Stimulated activated naive B cell treated with anti-CD40 and anti-IgM and Interleukin-4, amounts not matched to agents 10 μg/mL and 1 μg/mL and 100 μg/mL, for 72 hours (primary cell): ENCODE data around the gene IGSF11.
"Not testable (repeated sequence)": the region's sequence is repeated elsewhere in the genome, so short reads cannot be mapped to it uniquely, and the experiment has no call there.

Experiments
- ATAC-seq, 2 donors: fragments of 150-1000 bp; cut with Tn5 transposase; replicated peaks; 2 replicates each; pipeline ENCODE4 v1.10.0; 2021; ENCODE audit warnings: moderate library complexity in 1 of 2
- DNase-seq: peaks from one replicate; pipeline ENCODE4 v3.0.0; 2021
- H3K27ac Mint-ChIP-seq: one replicate; pipeline ENCODE4 v1.8.0; 2022; ENCODE audit warnings: mild to moderate bottlenecking, mixed read lengths
- H3K27me3 Mint-ChIP-seq, 2 donors: one replicate each; pipeline ENCODE4 v1.8.0; 2022; ENCODE audit warnings: mixed read lengths in 2 of 2
- H3K36me3 Mint-ChIP-seq, 2 donors: one replicate each; pipeline ENCODE4 v1.8.0; 2022; ENCODE audit warnings: mixed read lengths in 2 of 2, mild to moderate bottlenecking in 1 of 2
- H3K4me1 Mint-ChIP-seq, 2 donors: one replicate each; pipeline ENCODE4 v1.8.0; 2022; ENCODE audit warnings: mixed read lengths in 2 of 2, mild to moderate bottlenecking in 1 of 2
- H3K4me3 Mint-ChIP-seq, 2 donors: one replicate each; pipeline ENCODE4 v1.8.0; 2022; ENCODE audit warnings: mild to moderate bottlenecking in 2 of 2, mixed read lengths in 2 of 2, moderate library complexity in 1 of 2
- H3K9me3 Mint-ChIP-seq, 2 donors: one replicate each; pipeline ENCODE4 v1.8.0; 2022; ENCODE audit warnings: mixed read lengths in 2 of 2, mild to moderate bottlenecking in 1 of 2

Gene IGSF11

DNA sequence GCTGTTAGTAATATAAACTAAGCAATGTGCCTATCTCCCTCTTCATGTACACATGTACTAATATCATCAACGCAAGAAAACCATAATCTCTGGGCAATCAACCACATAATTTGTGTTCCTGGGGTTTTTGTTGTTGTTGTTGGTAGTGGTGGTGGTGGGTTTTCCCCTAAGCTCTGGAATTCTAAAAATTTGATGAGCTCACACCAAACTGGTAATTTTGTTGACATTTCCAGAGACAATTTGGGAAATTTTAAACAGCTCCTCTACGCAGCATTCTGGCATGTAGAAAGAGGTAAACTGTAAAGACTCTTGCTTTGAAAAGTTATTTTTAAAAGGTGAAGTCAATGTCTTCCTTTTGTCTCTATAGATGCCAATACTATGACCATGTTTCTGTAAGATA is 126.7 kb downstream of the IGSF11 start:
- Mint-ChIP-seq H3K9me3 (no peaks in the 10 kb centered on the region), H3K27ac (no peak overlapping the region), H3K27me3 (peaks cover 0 to 5% of the 10 kb centered on the region in 2 donors), H3K36me3 (no peaks in the 10 kb centered on the region), H3K4me1 (no peaks in the 10 kb centered on the region), H3K4me3 (no peak overlapping the region)
- DNase-seq (no peak), ATAC-seq (no peak)

DNA sequence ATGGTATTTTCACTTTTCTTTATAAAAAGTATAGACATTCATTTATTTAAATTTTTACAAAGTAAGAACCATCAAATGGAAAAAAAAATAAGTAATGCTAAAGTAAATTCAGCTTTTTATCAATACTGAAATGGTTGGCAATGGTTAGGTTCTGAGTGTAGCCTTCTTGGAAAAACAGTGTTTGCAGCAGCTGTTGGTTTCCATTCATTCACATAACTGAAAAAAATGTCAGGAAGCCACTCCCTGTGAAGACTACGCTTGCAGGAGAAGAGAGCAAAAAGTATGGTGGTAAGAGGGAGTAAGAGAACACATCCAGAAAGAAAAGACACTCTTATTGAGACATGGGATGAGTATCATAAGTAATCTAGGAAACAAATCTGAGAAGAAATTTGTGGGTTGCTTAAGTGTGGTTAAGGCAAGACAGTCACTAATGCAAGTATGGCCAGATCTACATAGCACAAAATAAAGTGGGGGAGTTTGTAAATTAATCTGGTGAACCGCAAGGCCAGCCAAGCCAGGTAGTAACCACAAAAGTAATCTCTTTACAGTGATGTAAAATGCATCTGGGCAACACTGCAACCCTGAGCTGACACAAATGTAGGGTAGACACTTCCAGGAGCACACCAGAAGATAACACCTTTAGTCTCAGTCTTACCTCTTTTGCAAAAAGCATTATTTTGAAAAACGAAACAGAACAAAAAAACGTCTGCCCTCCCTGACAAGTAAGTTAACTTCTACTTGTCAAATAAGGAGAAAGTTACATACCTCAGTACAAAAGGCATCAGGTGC is 133.7 kb downstream of the IGSF11 start:
- no peaks in the 10 kb centered on the region for H3K9me3 Mint-ChIP-seq
- peaks cover 8 to 13% of the 10 kb centered on the region in 2 donors for H3K27me3 Mint-ChIP-seq
- no peak for ATAC-seq
- no peak for DNase-seq
- H3K4me1 Mint-ChIP-seq: no peaks in the 10 kb centered on the region
- H3K27ac Mint-ChIP-seq: no peak overlapping the region
- H3K4me3 Mint-ChIP-seq: no peak overlapping the region
- H3K36me3 Mint-ChIP-seq: no peaks in the 10 kb centered on the region

GRCh38 chr3:118890206-118890605 is 144.4 kb downstream of the IGSF11 start:
- Mint-ChIP-seq H3K27ac (no peak overlapping the region), H3K4me3 (no peak overlapping the region), H3K27me3 (peaks cover 18 to 39% of the 10 kb centered on the region in 2 donors), H3K9me3 (no peaks in the 10 kb centered on the region), H3K4me1 (no peaks in the 10 kb centered on the region), H3K36me3 (no peaks in the 10 kb centered on the region)
- DNase-seq: no peak
- no peak for ATAC-seq

- Mint-ChIP-seq H3K9me3 (no peaks in the 10 kb centered on the region), H3K36me3 (no peaks in the 10 kb centered on the region), H3K27me3 (peaks cover 18 to 44% of the 10 kb centered on the region in 2 donors), H3K4me3 (no peak overlapping the region), H3K27ac (no peak overlapping the region), H3K4me1 (no peaks in the 10 kb centered on the region)
- DNase-seq (no peak), ATAC-seq (no peak)
Observed at GRCh38 chr3:118889691-118890090, 145.0 kb downstream of the IGSF11 start.

DNA sequence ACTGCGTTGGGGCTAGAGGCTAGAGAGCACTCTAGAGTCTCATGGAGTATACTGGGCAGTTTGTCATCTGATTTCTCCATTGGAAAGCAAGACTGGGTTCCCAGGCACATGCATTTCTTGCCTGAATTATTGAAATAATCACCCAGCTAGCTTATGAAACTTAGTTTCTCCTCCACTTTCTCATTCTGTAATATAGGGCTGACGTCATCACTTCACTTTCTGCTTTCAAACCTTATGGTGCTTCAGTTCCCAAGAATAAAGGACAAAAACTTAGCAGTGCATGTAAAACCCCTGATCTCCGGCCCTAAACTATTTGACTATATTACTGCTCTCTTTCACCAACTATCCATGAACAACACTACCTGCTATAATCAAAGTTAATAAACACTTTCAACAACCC is 147.9 kb downstream of the IGSF11 start:
- Mint-ChIP-seq H3K9me3 (no peaks in the 10 kb centered on the region), H3K4me1 (no peaks in the 10 kb centered on the region), H3K4me3 (no peak overlapping the region), H3K27ac (no peak overlapping the region), H3K27me3 (peaks cover 17 to 45% of the 10 kb centered on the region in 2 donors), H3K36me3 (no peaks in the 10 kb centered on the region)
- ATAC-seq (no peak), DNase-seq (no peak)

DNA sequence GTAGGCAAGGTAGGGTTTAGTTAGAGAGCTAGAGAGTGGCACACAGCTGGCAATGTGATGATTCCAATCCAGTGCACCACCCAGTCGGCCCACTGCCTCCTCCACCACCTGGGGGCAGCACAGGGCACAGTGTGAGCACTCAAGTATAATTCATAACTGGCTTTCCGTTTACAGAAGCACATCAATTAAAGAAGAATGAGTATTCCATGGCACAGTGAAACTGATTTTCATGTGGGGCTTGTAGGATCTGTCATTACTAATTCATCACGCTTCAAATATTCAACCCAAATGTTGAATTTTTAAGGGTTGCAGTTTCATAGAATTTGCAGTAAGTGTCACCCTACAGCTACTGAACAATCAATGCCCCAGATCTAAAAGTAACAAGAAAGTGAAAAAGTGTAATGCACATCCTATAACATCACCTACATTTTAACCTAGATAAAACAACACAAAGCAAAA is 149.9 kb downstream of the IGSF11 start:
- H3K9me3 Mint-ChIP-seq: no peaks in the 10 kb centered on the region
- H3K4me3 Mint-ChIP-seq: no peak overlapping the region
- peaks cover 26 to 39% of the 10 kb centered on the region in 2 donors for H3K27me3 Mint-ChIP-seq
- peak; percentile 40 for DNase-seq
- no peaks in the 10 kb centered on the region for H3K36me3 Mint-ChIP-seq
- no peaks in the 10 kb centered on the region for H3K4me1 Mint-ChIP-seq
- peak; percentile 81 to 85 for ATAC-seq
- no peak overlapping the region for H3K27ac Mint-ChIP-seq

DNA sequence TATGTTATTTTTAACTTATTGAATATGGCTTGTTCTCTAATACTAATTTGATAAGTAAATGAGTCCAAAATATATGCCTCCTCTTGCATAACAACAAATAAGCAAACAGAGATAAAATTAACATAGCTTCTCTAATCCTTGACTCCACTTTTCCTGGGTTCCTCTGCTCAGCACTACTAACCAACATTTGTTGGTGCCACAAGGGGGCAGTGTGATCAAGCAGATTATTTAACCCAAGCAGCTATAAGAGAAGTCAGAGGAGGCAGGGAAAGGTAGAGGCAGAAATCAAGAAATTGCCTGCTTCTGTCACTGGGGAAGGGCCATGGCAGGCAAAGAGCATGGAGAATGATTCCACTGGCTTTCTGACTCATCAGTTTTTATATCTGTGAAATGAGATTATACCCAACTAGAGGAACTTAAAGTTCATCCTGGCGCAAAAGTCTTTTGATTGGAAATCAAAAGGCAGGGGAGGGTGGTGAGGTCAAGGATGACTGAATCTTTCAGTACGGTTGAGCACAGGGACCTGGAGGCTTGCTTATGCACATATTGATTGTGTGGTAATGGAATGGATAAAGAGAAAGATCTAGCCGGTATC is 152.2 kb downstream of the IGSF11 start:
- Mint-ChIP-seq H3K27ac (no peak overlapping the region), H3K9me3 (no peaks in the 10 kb centered on the region), H3K4me1 (no peaks in the 10 kb centered on the region), H3K27me3 (peaks cover 22 to 31% of the 10 kb centered on the region in 2 donors), H3K4me3 (no peak overlapping the region), H3K36me3 (no peaks in the 10 kb centered on the region)
- DNase-seq: peak; percentile 33
- peak; percentile 73 to 77 for ATAC-seq

DNA sequence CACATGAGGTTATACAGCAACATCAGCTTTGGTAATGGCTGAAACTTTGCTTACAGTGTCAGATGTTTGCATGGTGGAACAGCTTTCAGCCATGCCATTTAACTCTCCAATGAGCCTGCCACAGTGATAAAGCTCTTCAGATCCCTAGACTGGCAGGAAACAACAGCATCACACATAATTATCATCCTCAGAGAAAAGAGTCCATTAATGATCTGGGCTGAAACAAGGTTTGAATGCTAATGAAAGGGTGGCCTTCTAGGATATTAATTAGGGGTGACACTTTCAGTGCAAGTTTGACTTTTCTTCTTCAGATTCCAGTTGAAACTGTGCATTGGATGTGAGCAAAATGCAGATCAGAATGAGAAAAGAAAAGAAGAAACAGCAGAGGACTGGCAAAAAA is 166.6 kb downstream of the IGSF11 start:
- Mint-ChIP-seq H3K4me3 (no peak overlapping the region), H3K36me3 (no peaks in the 10 kb centered on the region), H3K4me1 (no peaks in the 10 kb centered on the region), H3K27ac (no peak overlapping the region), H3K27me3 (peaks cover 22 to 28% of the 10 kb centered on the region in 2 donors), H3K9me3 (peaks cover 16 to 20% of the 10 kb centered on the region in 2 donors)
- DNase-seq (no peak), ATAC-seq (no peak)

DNA sequence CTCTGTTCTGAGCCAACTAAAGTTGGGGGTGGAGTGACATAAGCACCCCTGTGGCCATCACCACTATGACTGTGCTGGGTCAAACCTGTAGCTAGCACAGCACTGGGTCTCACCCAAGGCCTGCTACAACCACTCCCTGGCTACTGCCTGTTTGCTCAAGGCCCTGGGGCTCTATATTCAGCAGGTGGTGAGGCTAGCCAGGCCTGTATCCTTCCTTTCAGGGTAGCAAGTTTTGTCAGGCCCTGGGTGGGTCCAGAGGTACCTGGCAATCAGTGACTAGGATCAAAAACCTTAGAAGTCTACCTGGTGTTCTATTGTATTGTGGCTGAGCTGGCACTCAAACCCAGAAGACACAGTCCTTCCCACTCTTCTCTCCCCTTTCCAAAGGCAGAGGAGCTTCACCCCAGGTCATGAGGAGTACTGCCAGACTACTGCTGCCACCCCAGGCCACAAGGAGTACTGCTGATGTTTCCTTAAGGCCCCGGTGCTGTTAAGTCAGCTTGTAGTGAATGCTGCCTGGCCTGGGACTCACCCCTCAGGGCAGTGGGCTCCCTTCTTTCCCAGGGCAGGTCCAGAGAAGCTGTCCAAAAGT is 170.8 kb downstream of the IGSF11 start:
- no peak overlapping the region for H3K27ac Mint-ChIP-seq
- no peaks in the 10 kb centered on the region for H3K4me1 Mint-ChIP-seq
- no peaks in the 10 kb centered on the region for H3K36me3 Mint-ChIP-seq
- H3K9me3 Mint-ChIP-seq: peaks cover 4% of the 10 kb centered on the region in 2 donors
- ATAC-seq (peak; percentile 64 to 67), DNase-seq (no peak)
- H3K27me3 Mint-ChIP-seq: peaks cover 8 to 15% of the 10 kb centered on the region in 2 donors
- no peak overlapping the region for H3K4me3 Mint-ChIP-seq

GRCh38 chr3:118859950-118860349 is 174.7 kb downstream of the IGSF11 start:
- DNase-seq: no peak

DNA sequence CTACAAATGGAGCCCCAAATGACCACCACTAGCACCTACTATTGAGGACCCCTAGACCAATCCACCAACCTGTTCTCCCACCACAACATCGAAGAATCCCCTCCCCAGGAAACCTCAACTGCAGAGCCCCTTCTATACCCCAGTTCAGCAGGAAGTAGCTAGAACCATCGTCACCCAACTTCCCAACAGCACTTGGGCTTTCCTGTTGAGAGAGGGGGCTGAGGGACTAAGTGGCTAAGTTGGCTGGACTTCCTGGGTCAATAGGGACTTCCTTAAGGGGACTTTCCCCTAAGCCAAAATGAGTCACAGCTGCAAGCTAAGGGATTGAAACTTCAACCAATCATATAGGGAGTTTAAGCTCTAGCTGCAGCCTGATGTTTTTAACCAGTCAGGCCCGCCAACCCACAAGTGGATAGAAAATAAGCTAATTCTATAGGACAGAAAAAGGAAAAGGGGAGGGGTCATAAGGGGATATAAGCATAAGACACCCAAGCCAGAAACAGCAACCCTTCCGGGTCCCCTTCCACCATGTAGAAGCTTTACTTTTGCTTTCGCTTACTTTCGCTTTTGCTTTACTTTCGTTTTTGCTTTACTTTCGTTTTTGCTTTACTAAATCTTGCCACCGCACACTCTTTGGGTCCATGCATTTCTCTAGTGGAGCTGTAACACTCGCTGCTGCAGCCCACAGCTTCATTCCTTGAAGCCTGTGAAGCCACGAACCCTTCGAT is 183.0 kb downstream of the IGSF11 start:
- not testable (repeated sequence) for H3K27me3 Mint-ChIP-seq, ATAC-seq, H3K4me1 Mint-ChIP-seq, H3K27ac Mint-ChIP-seq, H3K36me3 Mint-ChIP-seq, DNase-seq
- H3K9me3 Mint-ChIP-seq: peaks cover 2 to 12% of the 10 kb centered on the region in 2 donors
- H3K4me3 Mint-ChIP-seq: peak overlapping the region in 1 of 2 donors; percentile 8

More at GRCh38 chr3:118859950-118860349, 174.7 kb downstream of the IGSF11 start:
- Mint-ChIP-seq H3K9me3 (peaks cover 12 to 15% of the 10 kb centered on the region in 2 donors), H3K36me3 (no peaks in the 10 kb centered on the region), H3K4me3 (no peak overlapping the region), H3K4me1 (no peaks in the 10 kb centered on the region), H3K27ac (no peak overlapping the region), H3K27me3 (peaks cover 0 to 4% of the 10 kb centered on the region in 2 donors)
- no peak for ATAC-seq

DNA sequence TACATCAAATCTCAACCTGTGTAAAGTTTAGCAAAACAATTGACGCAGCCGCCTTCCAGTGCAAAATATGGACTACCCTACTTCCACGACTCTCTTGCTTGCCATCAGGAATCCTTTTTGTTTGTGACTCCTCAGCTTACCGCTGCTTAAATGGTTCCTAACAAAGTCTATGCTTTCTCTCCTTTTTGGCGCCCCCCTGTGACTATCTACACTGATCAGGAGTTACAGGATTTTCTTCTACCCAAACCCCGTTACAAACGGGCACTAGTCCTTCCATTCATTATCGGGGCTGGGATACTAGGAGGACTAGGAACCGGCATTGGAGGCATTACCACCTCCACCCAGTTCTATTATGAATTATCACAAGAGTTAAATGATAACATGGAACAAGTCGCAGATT is 184.0 kb downstream of the IGSF11 start:
- ATAC-seq (no peak), DNase-seq (no peak)
- no peaks in the 10 kb centered on the region for H3K36me3 Mint-ChIP-seq
- no peak overlapping the region for H3K27ac Mint-ChIP-seq
- H3K4me1 Mint-ChIP-seq: peaks cover 0 to 2% of the 10 kb centered on the region in 2 donors
- H3K27me3 Mint-ChIP-seq: peaks cover 0 to 6% of the 10 kb centered on the region in 2 donors
- peaks cover 1 to 10% of the 10 kb centered on the region in 2 donors for H3K9me3 Mint-ChIP-seq
- no peak overlapping the region for H3K4me3 Mint-ChIP-seq
